Esophagus squamous epithelium (tissue), 4 donors: Measurements from ENCODE around the gene PPA2.
"Not testable (repeated sequence)": the region's sequence is repeated elsewhere in the genome, so short reads cannot be mapped to it uniquely, and the experiment has no call there.

Experiments
- CTCF ChIP-seq, 6 experiments: fragments of 450-650 bp in 4 of 6; fragments of 200-600 bp in 2 of 6; sonication (generic) in 2 of 6; IDR thresholded peaks; one replicate each; pipeline ENCODE4 v1.5.1; 2016 to 2019; ENCODE audit warnings: antibody characterized with exemption in 6 of 6, mild to moderate bottlenecking in 4 of 6, moderate library complexity in 4 of 6
- POLR2A ChIP-seq, 4 donors: fragments of 450-650 bp; IDR thresholded peaks; one replicate each; pipeline ENCODE4 v1.6.1; 2017; ENCODE audit warnings: antibody characterized with exemption in 4 of 4, mild to moderate bottlenecking in 4 of 4, moderate library complexity in 3 of 4

GRCh38 chr4:105464563-105464962, 9.3 kb downstream of the PPA2 start:
- not testable (repeated sequence) for TF ChIP-seq CTCF, POLR2A (IDR thresholded peaks at IDR 0.05)
